ENCODE measurements around the gene PSMD2.

Gene PSMD2

DNA sequence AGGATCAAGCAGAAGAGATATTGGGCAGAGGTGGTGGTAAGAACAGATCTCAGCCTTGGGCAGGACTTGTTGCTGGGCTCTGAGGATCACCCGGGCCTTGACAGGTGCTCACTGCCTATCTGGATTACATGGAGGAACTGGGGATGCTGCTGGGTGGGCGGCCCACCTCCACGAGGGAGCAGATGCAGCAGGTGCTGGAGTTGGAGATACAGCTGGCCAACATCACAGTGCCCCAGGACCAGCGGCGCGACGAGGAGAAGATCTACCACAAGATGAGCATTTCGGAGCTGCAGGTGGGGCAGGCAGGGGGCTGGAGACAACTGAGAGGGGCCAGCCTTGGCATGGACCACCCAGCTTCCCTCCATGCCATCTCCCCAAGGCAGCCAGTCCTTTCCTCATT is 15.4 kb upstream of the PSMD2 start:
- DNase-seq, result no peak

DNA sequence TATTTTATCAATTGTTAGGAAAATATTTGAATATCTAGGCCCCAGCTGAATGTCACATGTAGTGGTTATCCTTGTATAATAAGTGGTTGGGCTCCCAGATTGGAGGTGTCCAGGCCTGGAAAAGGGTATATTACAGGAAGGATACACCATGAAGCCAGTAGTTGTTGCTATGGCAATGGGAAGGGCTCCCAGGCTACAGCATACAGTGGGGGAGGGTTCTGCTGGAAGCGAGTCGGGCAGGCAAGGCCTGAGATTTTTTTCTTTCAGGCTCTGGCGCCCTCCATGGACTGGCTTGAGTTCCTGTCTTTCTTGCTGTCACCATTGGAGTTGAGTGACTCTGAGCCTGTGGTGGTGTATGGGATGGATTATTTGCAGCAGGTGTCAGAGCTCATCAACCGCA is 14.3 kb upstream of the PSMD2 start:
- peak; percentile 67 for DNase-seq

DNA sequence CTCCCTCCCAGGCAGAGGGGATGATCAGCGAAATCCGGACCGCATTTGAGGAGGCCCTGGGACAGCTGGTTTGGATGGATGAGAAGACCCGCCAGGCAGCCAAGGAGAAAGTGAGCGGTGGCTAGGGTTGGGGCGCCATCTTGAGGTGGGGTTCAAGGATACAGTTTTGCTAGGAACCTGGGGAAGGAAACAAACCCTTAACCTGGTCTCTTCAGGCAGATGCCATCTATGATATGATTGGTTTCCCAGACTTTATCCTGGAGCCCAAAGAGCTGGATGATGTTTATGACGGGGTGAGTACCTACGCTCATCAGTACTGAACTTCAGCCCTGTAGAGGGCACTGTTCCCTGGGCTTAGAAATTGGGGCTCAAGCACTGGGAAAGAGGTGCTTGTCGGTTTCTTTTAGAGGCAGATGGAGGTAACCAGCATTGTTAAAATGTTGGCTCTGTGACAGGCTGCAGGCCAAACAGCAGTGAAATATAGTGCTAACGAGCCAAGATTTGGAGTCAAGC is 9.6 kb upstream of the PSMD2 start:
- peak; percentile 70 for DNase-seq

DNA sequence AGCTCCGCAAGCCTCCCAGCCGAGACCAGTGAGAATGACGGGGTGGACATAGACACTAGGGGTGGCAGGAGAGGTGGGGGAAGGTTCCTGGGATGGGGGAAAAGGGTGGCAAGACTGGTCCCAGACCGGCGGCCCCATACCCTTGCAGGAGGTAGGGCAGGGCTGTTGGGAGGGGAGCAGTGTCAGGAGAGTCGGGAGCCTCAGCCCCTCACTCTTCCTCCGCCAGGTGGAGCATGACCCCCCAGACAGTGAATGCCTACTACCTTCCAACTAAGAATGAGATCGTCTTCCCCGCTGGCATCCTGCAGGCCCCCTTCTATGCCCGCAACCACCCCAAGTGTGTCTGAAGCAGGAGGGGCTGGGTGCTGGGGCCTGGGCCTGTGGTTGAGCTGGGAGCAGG is 8.7 kb upstream of the PSMD2 start:
- DNase-seq, result no peak

DNA sequence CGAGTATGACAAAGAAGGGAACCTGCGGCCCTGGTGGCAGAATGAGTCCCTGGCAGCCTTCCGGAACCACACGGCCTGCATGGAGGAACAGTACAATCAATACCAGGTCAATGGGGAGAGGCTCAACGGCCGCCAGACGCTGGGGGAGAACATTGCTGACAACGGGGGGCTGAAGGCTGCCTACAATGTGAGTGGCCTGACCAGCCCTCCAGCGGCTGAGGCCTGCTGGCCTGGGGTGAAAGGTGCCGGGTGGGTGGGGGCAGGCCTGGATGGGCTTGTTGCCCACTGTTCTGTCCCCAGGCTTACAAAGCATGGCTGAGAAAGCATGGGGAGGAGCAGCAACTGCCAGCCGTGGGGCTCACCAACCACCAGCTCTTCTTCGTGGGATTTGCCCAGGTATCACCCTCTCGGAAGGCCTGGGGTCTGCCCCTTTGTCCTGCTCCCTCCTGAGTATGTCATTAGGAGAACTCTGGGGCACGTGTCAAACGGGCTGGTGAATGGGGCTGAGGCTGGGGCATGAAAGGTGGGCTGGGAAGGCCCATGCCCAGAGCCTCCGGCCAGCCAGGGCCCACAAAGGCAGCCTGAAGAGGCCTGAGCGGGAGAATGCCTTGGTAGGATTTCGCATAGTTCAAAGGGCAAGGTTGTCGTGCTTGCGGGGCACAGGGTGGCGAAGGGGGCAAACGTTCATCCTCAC is 7.8 kb upstream of the PSMD2 start:
- DNase-seq, result no peak

DNA sequence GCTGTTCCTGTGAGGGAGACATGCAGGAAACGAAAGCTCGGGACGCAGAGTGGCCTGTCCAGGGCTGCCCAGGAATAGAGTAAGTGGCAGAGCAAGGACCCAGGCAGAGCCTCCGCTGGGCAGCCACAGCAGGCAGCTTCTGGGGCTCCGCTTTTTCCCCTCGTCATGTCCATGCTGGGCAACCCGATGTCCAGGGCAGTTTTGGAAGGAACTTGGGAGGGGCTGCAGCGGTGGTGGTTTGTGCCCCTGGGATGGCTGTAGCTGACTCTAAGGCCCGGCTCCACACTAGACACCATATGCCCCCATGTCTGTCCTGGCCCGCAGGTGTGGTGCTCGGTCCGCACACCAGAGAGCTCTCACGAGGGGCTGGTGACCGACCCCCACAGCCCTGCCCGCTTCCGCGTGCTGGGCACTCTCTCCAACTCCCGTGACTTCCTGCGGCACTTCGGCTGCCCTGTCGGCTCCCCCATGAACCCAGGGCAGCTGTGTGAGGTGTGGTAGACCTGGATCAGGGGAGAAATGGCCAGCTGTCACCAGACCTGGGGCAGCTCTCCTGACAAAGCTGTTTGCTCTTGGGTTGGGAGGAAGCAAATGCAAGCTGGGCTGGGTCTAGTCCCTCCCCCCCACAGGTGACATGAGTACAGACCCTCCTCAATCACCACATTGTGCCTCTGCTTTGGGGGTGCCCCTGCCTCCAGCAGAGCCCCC is 7.1 kb upstream of the PSMD2 start:
- no peak for DNase-seq

DNA sequence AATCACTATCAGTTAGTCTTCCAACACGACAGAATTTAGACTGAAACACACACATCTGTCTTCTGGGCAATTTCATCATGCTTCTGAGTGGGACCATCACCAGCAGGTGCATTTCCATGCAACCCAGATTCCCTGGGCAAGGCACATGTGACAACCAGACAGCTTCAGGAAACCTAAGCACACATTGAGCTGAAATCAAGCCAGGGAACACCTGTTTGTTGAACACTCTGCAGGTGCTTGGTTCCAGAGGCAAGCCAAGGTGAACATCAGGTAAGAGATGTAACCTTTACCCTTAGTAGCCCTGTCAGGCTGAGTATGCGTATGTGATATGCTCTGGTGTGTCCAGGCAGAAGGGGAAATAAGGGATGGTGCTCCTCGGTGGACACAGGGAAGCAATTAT is 3.3 kb upstream of the PSMD2 start:
- DNase-seq, result no peak

DNA sequence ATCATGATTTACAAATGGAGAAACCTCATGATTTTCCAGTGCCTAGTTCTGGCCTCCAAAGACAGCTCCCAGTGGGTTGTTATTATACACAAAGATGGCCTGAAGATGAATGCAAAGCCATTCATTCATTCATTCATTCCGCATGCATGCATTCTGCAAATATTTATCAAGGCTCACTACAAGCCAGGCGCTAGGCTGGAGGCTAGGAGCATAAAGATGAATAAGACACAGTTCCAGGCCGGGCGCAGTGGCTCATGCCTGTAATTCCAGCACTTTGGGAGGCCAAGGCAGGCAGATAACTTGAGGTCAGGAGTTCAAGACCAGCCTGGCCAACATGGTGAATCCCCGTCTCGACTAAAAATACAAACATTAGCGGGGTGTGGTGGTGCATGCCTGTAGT is 2.4 kb upstream of the PSMD2 start:
- no peak for DNase-seq

DNA sequence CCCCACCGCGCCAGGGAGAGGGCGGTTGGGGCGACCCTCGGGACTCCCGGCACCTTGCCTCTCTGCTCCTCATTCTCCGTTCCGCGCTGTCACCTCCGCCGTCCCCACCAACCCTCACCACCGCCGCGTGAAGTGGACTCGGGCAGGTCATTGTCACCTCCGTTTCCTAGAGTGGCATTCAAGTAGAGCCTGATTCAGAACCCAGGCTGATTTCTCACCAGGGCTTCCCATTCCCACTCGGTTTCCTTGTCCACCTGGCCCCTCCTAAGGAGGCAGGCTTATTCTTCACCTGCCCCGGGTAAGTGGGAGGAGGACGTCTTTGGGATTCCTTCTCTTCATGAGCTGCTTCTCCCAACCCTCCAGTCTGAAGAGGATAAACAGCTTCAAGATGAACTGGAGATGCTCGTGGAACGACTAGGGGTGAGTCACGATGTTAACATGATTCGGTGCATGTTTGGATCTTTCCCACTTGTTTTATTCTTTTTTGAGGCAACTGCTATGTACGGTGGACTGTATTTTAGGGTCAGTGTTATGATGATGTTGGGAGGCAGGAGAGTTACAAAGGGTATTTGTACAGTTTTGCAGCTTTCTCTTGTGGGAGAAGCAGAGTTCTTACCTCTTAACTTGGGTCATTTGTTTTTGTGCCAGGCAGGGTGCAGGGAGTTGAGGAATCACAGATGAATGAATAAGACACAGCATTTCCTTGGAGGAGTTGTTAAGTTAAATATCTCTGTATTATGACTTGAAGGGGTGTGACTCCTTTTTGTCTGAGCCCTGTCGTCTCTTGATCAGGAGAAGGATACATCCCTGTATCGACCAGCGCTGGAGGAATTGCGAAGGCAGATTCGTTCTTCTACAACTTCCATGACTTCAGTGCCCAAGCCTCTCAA is 692 bp downstream of the PSMD2 start:
- DNase-seq, result no peak

DNA sequence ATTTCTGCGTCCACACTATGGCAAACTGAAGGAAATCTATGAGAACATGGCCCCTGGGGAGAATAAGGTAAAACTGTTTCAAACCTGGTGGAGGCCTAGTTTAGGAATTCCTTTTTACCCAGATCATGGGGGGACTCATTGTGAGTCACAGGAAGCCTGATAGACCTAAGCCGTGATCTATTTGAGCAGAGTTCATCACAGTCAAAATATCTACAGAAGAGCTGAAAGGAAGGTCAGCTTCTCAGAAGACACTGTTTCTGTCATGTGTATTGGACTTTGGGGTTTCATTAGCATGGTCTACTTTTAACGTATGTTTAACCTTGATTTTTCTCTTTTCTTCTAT is 1.3 kb downstream of the PSMD2 start:
- DNase-seq, result no peak

DNA sequence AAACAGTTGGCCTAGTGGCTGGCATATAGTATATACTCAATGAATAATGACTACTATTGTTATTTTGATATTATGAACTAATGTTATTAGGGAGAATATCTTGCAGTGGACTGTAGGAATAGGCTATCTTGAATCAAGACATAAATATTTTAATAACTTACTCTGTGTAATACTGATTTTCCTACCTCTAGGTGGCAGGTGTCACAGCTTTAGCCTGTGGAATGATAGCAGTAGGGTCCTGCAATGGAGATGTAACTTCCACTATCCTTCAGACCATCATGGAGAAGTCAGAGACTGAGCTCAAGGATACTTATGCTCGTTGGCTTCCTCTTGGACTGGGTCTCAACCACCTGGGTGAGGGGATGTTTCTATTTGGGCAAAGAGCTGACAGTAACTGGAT is 6.5 kb downstream of the PSMD2 start:
- DNase-seq, result peak; percentile 66

DNA sequence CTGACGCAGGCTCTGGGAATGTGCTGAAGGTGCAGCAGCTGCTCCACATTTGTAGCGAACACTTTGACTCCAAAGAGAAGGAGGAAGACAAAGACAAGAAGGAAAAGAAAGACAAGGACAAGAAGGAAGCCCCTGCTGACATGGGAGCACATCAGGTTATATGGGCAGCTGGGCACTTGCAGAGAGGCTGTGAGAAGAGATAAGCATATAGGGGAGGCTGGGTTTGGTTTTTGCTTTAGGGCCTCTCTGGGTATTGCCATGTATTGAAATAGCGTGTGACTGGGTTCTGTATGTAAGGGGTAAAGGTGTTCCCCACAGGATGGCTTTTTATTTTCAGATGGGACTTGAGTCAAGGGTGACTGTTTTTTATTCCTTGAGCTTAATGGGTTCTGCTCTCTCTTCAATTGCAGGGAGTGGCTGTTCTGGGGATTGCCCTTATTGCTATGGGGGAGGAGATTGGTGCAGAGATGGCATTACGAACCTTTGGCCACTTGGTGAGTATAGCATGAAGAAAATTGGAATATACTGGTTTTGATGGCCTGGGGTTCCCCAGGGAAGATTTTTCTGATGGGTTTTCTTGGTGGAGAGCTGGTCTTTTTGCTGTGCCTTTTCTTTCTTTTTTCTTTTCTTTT is 7.4 kb downstream of the PSMD2 start:
- peak; percentile 84 for DNase-seq

DNA sequence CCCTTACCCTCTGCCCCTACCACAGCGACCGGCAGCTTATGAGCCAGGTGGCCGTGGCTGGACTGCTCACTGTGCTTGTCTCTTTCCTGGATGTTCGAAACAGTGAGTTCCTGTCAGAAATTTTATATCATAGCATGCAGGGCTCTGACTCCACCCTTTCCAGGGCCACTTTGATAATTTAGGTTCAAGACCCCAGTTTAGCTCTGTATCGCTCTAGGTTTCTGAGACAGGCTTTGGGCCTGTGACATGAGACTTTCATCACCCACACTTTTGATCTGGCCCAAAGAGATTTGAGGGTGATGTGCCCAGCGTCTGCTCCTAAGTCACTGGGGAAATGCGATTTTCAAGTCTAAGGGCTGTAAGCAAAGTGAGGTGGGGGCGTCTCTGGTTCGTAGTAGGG is 8.9 kb downstream of the PSMD2 start:
- DNase-seq, result peak; percentile 54

DNA sequence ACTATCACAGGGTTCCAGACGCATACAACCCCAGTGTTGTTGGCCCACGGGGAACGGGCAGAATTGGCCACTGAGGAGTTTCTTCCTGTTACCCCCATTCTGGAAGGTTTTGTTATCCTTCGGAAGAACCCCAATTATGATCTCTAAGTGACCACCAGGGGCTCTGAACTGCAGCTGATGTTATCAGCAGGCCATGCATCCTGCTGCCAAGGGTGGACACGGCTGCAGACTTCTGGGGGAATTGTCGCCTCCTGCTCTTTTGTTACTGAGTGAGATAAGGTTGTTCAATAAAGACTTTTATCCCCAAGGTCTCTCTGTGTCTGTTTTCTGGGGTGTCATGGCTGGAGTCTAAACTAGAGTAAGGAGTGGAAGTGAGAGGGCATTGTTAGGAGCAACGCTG is 9.7 kb downstream of the PSMD2 start:
- peak; percentile 48 for DNase-seq

DNA sequence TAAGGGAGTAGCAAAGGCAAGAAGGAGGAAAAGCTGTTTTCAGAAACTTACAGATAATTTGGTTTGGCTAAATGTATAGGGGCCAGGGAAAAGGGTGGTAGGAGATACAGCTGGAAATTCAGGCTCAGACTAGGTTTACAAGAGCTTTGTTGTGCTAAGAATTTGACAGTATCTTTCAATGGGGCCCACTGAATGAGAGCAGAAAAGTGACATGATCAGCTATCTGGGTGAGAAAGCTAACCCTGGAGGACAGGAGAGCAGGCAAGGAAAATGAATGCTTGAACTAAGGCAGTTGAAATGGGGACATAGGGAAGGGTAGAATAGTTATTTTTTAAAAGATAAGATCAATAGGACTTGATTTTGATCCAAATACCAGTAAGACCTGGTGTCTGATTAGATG is 12.6 kb downstream of the PSMD2 start:
- no peak for DNase-seq

DNA sequence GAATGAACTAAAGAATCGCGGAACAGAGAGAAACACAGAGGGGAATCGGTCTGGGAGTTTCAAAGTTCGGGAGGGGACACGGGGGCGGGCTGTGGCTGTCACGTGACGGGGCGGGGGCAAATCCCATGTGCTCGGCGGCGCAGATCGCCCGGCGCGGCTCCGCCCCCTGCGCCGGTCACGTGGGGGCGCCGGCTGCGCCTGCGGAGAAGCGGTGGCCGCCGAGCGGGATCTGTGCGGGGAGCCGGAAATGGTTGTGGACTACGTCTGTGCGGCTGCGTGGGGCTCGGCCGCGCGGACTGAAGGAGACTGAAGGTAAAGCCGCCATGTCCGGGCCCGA is 15.3 kb downstream of the PSMD2 start, which contains the start of gene EIF4G1:
TSS of gene EIF4G1 (plus strand) at position 244 of the 337 bp plus-strand sequence. CDS start 1,191 bp downstream, outside the sequence.
- peak; percentile 91 for DNase-seq

DNA sequence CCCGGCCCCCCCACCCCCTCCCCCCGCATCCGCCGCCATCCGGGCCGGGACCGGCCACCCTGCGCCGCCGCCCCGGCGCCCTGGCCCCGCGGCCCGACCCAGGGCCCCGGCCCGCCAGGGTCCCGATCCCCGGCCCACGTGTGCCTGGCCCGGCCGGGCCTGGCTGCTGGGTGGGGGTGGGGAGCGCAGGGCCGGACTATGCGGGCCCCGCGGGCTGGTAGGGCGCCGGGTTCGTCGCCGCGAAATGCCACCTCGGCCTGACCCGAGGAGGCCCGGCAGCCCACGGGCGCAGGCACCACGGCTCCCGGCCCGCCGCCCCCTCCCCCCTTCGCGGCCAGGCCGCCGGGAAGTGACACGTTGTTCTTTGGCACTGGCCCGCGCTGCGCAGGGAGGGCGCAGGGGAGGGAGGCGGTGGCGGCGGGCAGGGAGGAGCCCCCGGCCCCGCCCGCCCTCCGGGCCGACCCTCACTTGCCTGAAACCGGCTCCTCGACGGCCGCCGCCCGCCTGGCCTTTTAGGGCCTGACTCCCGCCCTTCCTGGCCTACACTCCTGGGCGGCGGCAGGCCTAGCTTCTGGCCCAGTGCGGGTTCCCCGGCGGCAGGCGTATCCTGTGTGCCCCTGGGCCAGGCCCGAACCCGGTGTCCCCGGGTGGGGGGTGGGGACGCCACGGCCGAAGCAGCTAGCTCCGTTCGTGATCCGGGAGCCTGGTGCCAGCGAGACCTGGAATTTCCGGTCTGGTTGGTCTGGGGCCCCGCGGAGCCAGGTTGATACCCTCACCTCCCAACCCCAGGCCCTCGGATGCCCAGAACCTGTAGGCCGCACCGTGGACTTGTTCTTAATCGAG is 15.9 kb downstream of the PSMD2 start:
- DNase-seq, result peak; percentile 81

DNA sequence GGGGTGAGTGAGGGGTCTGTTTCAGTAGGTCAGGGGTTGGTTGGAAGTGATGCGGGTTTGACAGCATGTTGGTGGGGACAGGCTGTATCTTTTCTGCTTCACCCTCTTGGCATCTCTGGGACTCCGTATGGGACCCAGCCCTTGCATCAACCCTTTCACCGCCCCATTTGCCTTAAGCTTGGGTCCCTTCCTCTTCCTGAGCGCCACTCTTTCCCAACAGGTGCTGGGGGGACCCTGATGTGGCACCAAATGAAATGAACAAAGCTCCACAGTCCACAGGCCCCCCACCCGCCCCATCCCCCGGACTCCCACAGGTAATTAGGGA is 16.5 kb downstream of the PSMD2 start:
- peak; percentile 40 for DNase-seq

DNA sequence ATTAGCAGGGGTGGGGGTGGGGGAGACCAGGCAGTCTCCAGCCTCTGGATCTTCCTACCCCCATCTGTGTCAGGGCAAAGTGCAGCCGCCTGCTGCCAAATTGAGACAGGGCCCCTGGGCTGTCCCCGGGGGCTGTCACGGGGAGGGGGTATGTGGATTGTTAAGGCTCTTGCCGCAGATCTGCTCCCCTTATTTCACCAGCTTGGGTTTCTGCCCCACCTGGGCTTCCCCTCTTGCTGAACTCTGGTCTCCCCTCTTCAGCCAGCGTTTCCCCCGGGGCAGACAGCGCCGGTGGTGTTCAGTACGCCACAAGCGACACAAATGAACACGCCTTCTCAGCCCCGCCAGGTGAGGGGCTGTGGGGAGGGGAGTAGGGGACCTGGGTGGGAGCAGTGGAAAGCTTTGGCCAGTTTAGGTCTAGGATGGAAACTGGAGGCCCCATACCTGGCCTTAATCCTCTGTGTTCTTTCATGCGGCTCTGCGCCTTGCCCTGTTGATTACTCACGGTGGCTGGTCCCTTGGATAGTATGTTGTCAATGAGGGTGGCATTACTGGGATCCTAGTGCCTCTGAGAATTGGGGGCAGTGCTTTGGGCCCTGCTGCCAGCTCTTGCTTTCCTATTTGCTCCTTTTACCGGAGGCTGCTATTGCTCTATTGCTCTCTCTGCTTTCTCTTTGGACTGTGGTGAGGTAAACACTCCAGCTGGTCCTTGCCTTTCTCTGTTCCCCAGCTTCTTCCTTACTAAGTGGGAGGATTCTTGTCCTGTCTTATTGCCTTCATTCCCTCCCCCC is 17.0 kb downstream of the PSMD2 start:
- no peak for DNase-seq

DNA sequence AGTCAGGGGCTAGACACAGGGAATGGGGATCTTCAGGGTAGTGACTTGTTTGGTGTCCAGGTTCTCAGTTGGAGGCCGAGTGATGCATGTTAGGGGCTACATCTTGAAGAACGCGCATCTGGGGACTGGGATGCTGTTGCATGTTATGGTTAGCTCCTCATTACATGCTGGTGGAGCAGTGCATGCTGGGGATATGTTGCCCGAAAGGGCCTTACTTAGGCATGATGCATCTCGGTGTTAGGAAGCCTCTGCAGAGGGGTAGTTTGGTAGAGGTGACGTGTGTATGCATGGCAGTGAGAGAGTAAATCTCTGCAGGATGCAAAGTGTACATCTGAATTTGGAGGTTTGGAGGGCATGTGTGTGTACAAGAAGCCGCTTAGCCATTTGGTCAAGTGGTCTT is 17.8 kb downstream of the PSMD2 start:
- no peak for DNase-seq

DNA sequence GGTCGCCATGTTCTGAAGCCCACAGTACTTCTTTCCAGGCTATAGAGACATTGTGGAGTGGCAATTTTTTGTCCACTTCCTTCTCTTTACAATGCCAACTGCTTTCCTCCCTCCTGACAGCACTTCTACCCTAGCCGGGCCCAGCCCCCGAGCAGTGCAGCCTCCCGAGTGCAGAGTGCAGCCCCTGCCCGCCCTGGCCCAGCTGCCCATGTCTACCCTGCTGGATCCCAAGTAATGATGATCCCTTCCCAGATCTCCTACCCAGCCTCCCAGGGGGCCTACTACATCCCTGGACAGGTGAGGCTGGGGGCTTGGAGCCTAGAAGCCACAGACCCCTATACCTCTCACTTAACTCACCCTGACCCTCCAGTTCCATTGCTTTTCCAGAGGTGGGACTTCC is 18.2 kb downstream of the PSMD2 start:
- DNase-seq, result no peak

DNA sequence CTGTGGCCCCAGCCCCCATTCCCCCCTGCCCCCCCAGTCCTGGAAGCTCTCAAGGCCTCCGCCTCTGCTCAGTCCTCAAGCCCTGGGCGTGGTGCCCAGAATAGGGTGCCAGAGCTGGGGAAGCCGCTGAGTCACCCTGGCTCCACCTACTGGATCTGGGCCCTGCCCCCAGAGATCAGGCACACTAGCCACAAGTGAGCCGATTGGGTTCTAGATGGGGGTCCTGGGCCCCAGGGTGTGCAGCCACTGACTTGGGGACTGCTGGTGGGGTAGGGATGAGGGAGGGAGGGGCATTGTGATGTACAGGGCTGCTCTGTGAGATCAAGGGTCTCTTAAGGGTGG is 21.0 kb downstream of the PSMD2 start:
- DNase-seq, result peak; percentile 96

Measured in hematopoietic multipotent progenitor cell treated with erythropoietin and hydrocortisone succinate and interleukin-3 and kit ligand, for 8 days (in vitro differentiated cells).